ENCODE results near the gene FBXL22.

FBXL22 gene

DNA sequence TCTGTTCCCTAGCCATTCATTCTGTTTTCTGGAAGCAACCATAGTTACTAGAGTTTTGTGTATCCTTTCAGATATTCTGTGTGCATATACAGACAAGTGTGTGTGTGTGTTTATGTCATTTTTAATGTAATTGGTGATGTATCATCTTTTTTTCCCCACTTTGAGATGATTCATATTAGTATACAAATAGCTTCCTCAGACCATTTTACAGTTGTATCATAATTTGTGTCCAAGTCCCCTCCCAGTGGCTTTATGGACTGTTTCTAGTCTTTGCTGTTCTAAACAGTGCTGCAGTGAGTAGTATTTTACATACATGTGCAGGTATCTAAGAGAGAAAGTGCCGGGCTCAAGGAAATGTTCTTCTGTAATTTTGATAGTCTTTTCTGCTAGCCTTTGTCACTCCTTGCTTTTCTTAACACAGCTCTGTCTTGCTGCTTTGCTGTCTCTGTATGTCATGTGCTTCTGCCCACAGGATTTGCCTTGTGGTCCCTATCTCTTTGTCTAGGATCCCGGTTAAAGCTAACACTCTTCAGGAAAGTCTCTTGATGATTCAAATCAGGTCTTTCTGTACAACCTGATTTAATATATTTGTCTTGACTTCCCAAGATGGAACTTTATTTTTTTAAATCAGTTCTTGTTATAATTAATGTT is 31.5 kb upstream of the FBXL22 start:
- no peak for TF ChIP-seq SIN3A (IDR thresholded peaks at IDR 0.05; ENCODE audit: borderline replicate concordance, insufficient read depth, low read length)
- no peak for TF ChIP-seq FOXP2 (optimal IDR thresholded peaks at IDR 0.05; ENCODE audit: borderline replicate concordance, extremely low read depth, extremely low read length, insufficient read depth)
- no peak for TF ChIP-seq POLR2AphosphoS5 (IDR thresholded peaks at IDR 0.05; ENCODE audit: low read depth, low read length)
- no peak for TF ChIP-seq TAF1 (IDR thresholded peaks at IDR 0.05; ENCODE audit: borderline replicate concordance, insufficient read depth, low read length)
- TF ChIP-seq, protein P1, sequence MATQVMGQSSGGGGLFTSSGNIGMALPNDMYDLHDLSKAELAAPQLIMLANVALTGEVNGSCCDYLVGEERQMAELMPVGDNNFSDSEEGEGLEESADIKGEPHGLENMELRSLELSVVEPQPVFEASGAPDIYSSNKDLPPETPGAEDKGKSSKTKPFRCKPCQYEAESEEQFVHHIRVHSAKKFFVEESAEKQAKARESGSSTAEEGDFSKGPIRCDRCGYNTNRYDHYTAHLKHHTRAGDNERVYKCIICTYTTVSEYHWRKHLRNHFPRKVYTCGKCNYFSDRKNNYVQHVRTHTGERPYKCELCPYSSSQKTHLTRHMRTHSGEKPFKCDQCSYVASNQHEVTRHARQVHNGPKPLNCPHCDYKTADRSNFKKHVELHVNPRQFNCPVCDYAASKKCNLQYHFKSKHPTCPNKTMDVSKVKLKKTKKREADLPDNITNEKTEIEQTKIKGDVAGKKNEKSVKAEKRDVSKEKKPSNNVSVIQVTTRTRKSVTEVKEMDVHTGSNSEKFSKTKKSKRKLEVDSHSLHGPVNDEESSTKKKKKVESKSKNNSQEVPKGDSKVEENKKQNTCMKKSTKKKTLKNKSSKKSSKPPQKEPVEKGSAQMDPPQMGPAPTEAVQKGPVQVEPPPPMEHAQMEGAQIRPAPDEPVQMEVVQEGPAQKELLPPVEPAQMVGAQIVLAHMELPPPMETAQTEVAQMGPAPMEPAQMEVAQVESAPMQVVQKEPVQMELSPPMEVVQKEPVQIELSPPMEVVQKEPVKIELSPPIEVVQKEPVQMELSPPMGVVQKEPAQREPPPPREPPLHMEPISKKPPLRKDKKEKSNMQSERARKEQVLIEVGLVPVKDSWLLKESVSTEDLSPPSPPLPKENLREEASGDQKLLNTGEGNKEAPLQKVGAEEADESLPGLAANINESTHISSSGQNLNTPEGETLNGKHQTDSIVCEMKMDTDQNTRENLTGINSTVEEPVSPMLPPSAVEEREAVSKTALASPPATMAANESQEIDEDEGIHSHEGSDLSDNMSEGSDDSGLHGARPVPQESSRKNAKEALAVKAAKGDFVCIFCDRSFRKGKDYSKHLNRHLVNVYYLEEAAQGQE (IDR thresholded peaks at IDR 0.05; ENCODE audit: insufficient read depth in 1 of 2, low read depth in 2 of 2, low read length in 2 of 2), result no peak

DNA sequence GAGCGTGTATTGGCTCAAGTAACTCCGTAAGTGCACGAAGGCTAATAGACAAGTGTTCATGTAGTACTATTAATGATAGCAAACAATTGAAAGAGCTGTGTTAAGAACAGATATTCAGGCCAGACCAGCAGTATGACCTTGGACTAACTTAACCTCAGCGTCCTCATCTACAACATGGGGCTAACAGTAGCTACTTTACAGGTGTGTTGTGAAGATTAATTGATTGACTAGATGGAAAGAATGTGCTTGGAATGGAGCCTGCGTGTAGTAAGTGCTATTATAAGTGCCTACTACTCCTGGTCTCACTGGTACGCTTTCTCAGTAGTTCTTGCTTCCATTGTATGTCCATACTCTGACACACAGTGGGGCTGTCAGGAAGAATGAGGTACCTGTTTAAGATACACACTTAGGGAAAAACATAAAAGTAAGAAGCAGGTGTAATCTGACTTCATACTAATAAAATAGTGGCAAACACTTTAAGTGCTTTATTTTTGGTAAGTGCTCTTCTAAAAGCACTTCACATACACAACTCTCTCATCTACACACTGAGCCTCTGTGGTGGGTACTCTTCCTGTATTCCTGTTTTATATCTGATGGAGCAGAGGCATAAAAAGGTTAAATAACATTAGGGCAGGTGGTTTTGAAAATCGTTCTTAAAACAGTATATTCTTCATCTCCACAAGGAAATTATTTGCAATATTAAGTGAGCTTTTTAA is 24.3 kb upstream of the FBXL22 start:
- TF ChIP-seq SIN3A (IDR thresholded peaks at IDR 0.05; ENCODE audit: borderline replicate concordance, insufficient read depth, low read length), result no peak
- TF ChIP-seq, protein P1 (IDR thresholded peaks at IDR 0.05; ENCODE audit: insufficient read depth in 1 of 2, low read depth in 2 of 2, low read length in 2 of 2), result no peak
- no peak for TF ChIP-seq FOXP2 (optimal IDR thresholded peaks at IDR 0.05; ENCODE audit: borderline replicate concordance, extremely low read depth, extremely low read length, insufficient read depth)
- no peak for TF ChIP-seq POLR2AphosphoS5 (IDR thresholded peaks at IDR 0.05; ENCODE audit: low read depth, low read length)
- TF ChIP-seq TAF1 (IDR thresholded peaks at IDR 0.05; ENCODE audit: borderline replicate concordance, insufficient read depth, low read length), result no peak

DNA sequence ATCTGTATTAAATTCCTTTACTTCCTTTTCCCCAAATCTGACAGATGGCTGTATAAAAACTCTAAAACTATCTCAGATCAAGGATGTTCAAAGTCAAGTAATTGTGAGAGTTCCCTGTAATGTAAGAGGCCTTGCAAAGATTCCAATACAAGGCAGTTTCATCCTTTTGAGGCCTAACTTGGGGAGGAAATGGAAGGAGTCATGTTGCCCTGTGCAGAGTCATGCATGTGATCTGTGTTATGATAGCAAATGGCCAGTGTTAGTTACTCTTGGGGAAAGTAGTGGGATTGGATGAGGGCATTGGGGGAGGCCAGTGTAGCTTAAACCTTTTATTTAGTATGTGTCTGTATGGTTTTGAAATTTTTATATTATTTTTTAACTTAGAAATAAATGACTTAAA is 23.7 kb upstream of the FBXL22 start:
- no peak for TF ChIP-seq SIN3A (IDR thresholded peaks at IDR 0.05; ENCODE audit: borderline replicate concordance, insufficient read depth, low read length)
- TF ChIP-seq FOXP2 (optimal IDR thresholded peaks at IDR 0.05; ENCODE audit: borderline replicate concordance, extremely low read depth, extremely low read length, insufficient read depth), result no peak
- TF ChIP-seq, protein P1 (IDR thresholded peaks at IDR 0.05; ENCODE audit: insufficient read depth in 1 of 2, low read depth in 2 of 2, low read length in 2 of 2), result no peak
- no peak for TF ChIP-seq TAF1 (IDR thresholded peaks at IDR 0.05; ENCODE audit: borderline replicate concordance, insufficient read depth, low read length)
- no peak for TF ChIP-seq POLR2AphosphoS5 (IDR thresholded peaks at IDR 0.05; ENCODE audit: low read depth, low read length)

DNA sequence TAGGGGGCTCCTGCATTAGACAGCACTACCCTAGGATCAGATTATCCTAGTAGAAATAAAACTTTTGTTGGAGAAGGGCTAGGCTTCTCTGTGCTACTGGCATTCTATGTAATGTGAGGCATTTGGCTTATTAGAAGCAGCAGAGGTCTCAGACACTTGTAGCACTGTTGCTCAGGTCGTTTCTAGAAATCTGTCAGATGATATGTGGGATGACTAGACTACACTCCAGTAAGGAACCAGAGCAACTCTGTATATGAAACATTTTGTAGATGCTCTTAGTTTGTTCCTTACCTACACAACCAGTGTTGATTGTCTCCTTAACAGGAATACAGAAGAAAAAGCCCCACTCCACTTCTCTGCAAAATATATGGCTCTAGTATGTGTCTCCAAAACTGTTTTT is 21.9 kb upstream of the FBXL22 start:
- TF ChIP-seq, protein P1 (IDR thresholded peaks at IDR 0.05; ENCODE audit: insufficient read depth in 1 of 2, low read depth in 2 of 2, low read length in 2 of 2), result no peak
- TF ChIP-seq SIN3A (IDR thresholded peaks at IDR 0.05; ENCODE audit: borderline replicate concordance, insufficient read depth, low read length) (no peak), FOXP2 (optimal IDR thresholded peaks at IDR 0.05; ENCODE audit: borderline replicate concordance, extremely low read depth, extremely low read length, insufficient read depth) (no peak), TAF1 (IDR thresholded peaks at IDR 0.05; ENCODE audit: borderline replicate concordance, insufficient read depth, low read length) (no peak), POLR2AphosphoS5 (IDR thresholded peaks at IDR 0.05; ENCODE audit: low read depth, low read length) (no peak)

All from PFSK-1 (cell line).